Pulmonary artery endothelial cell (primary cell): ENCODE results near the gene APOBR. TPM values are rescaled to one million over a fixed set of nuclear protein-coding genes. Genes with fewer than 3 reads are reported as not detected.
"Not testable (repeated sequence)": the region's sequence is repeated elsewhere in the genome, so short reads cannot be mapped to it uniquely, and the experiment has no call there.

ENCODE experiments used
- DNase-seq: peaks from one replicate; pipeline ENCODE4 v3.0.0-alpha.2; 2011; ENCODE audit warnings: low read depth, low spot score
- total RNA-seq: library from RNA; depleted of rRNA; stranded (reverse); fragments of >200 nt; gene quantifications from 2 replicates; pipeline ENCODE4 v1.2.3, GENCODE V29; 2014

Gene APOBR
- total RNA-seq, 1 donor from 2014 or later: not detected

- DNase-seq: no peak
These were observed 3.6 kb downstream of the APOBR start for GRCh38 chr16:28497861-28498599.

- no peak for DNase-seq
These were observed 4.4 kb downstream of the APOBR start for GRCh38 chr16:28498666-28499381.

GRCh38 chr16:28499854-28500253, 5.4 kb downstream of the APOBR start:
- DNase-seq: no peak

- not testable (repeated sequence) for DNase-seq
These were observed 6.2 kb downstream of the APOBR start for GRCh38 chr16:28500476-28501180.

- no peak for DNase-seq
These were observed 7.1 kb downstream of the APOBR start for GRCh38 chr16:28501258-28502232.

- DNase-seq: no peak
These were observed 7.8 kb downstream of the APOBR start for GRCh38 chr16:28502290-28502689.

- no peak for DNase-seq
These were observed 9.2 kb downstream of the APOBR start for GRCh38 chr16:28503470-28504259.

GRCh38 chr16:28504707-28505404, 10.4 kb downstream of the APOBR start:
- no peak for DNase-seq

- no peak for DNase-seq
These were observed 11.2 kb downstream of the APOBR start for GRCh38 chr16:28505489-28506137.

- no peak for DNase-seq
These were observed 16.6 kb downstream of the APOBR start for GRCh38 chr16:28511031-28511430.

GRCh38 chr16:28511801-28512789, 17.7 kb downstream of the APOBR start:
- no peak for DNase-seq

- DNase-seq: no peak
These were observed 19.2 kb downstream of the APOBR start for GRCh38 chr16:28513484-28514181.

GRCh38 chr16:28514246-28514645, 19.8 kb downstream of the APOBR start:
- no peak for DNase-seq

- DNase-seq: no peak
These were observed 26.2 kb downstream of the APOBR start for GRCh38 chr16:28520672-28521071.

- DNase-seq: no peak
These were observed 27.0 kb downstream of the APOBR start for GRCh38 chr16:28521436-28521835.

GRCh38 chr16:28522792-28523191, 28.3 kb downstream of the APOBR start:
- DNase-seq: no peak

- no peak for DNase-seq
These were observed 30.3 kb downstream of the APOBR start for GRCh38 chr16:28524681-28525171.
